CD14-positive monocyte (primary cell): ENCODE measurements around the gene C19orf12. TPM values are rescaled to one million over a fixed set of nuclear protein-coding genes. Genes with fewer than 3 reads are reported as not detected.
A peak's percentile ranks its signal among the peaks of the same experiment; 100 is the strongest.

Experiments
- DNase-seq, 3 donors: peaks; one replicate each; pipeline ENCODE4 v3.0.0-alpha.2; 2011 to 2022
- H2AFZ ChIP-seq: 2 replicates; pipeline ENCODE4 v1.6.0; 2012; ENCODE audit warnings: mild to moderate bottlenecking, low read depth, low read length, inconsistent platforms; ENCODE audit not compliant: insufficient read depth, poor library complexity, severe bottlenecking
- H3K27ac ChIP-seq, 2 donors: 1 replicate in 1 of 2; 2 replicates in 1 of 2; pipeline ENCODE4 v1.5.1; 2012 to 2013; ENCODE audit warnings: low read length in 2 of 2, control low read depth in 1 of 2, inconsistent platforms in 1 of 2, low read depth in 1 of 2, mild to moderate bottlenecking in 1 of 2
- H3K27me3 ChIP-seq, 2 donors: one replicate each; pipeline versions ENCODE4 v1.6.0 to v1.6.1; 2011 to 2013; ENCODE audit warnings: low read length in 2 of 2; ENCODE audit not compliant: control insufficient read depth in 2 of 2, insufficient read depth in 2 of 2
- H3K36me3 ChIP-seq, 2 donors: replicated peaks in 1 of 2; 1 replicate in 1 of 2; 2 replicates in 1 of 2; pipeline versions ENCODE4 v1.5.1 to v1.6.1; 2012 to 2013; ENCODE audit warnings: low read length in 2 of 2, control low read depth in 1 of 2, inconsistent platforms in 1 of 2, mild to moderate bottlenecking in 1 of 2; ENCODE audit not compliant: insufficient read depth in 2 of 2, control insufficient read depth in 1 of 2
- H3K4me1 ChIP-seq, 2 donors: 1 replicate in 1 of 2; 2 replicates in 1 of 2; pipeline versions ENCODE4 v1.5.1 to v1.6.1; 2012 to 2013; ENCODE audit warnings: low read length in 2 of 2, control low read depth in 1 of 2, inconsistent platforms in 1 of 2, mild to moderate bottlenecking in 1 of 2, moderate library complexity in 1 of 2; ENCODE audit not compliant: insufficient read depth in 2 of 2, control insufficient read depth in 1 of 2
- H3K4me2 ChIP-seq: replicated peaks from 2 replicates; pipeline ENCODE3; 2012; ENCODE audit warnings: low read length, moderate library complexity, mild to moderate bottlenecking; ENCODE audit not compliant: poor library complexity, severe bottlenecking; ENCODE audit errors: extremely low read depth
- H3K4me3 ChIP-seq, 3 experiments: fragments of 200-600 bp in 1 of 3; sonication (generic) in 1 of 3; replicated peaks in 1 of 3; 1 replicate in 2 of 3; 2 replicates in 1 of 3; pipeline ENCODE4 v1.5.1; 2011 to 2013; ENCODE audit warnings: low read length in 3 of 3, mild to moderate bottlenecking in 3 of 3, control low read depth in 2 of 3, low read depth in 2 of 3, inconsistent platforms in 1 of 3, moderate library complexity in 1 of 3
- H3K79me2 ChIP-seq: 2 replicates; pipeline ENCODE4 v1.6.0; 2012; ENCODE audit warnings: mild to moderate bottlenecking, control low read depth, inconsistent platforms, low read length, moderate library complexity; ENCODE audit not compliant: insufficient read depth
- H3K9ac ChIP-seq: 2 replicates; pipeline ENCODE4 v1.6.0; 2017; ENCODE audit warnings: low read length, mild to moderate bottlenecking; ENCODE audit not compliant: insufficient read depth, poor library complexity, severe bottlenecking
- H3K9me3 ChIP-seq, 2 donors: replicated peaks in 1 of 2; 1 replicate in 1 of 2; 2 replicates in 1 of 2; pipeline versions ENCODE4 v1.5.1 to v1.6.1; 2012 to 2013; ENCODE audit warnings: low read length in 2 of 2, control low read depth in 1 of 2; ENCODE audit not compliant: control insufficient read depth in 1 of 2, insufficient read depth in 1 of 2
- H4K20me1 ChIP-seq: 2 replicates; pipeline ENCODE4 v1.6.0; 2012; ENCODE audit warnings: mild to moderate bottlenecking, low read length, control low read depth, moderate library complexity; ENCODE audit not compliant: insufficient read depth
- H3K27ac Mint-ChIP-seq, 7 donors: one replicate each; pipeline ENCODE4 v1.8.0; 2020; ENCODE audit warnings: mild to moderate bottlenecking in 7 of 7, mixed read lengths in 7 of 7, moderate library complexity in 6 of 7, inconsistent platforms in 2 of 7
- H3K27me3 Mint-ChIP-seq, 3 donors: one replicate each; pipeline ENCODE4 v1.8.0; 2021 to 2022; ENCODE audit warnings: low read depth in 3 of 3, mild to moderate bottlenecking in 3 of 3, mixed read lengths in 3 of 3, moderate library complexity in 3 of 3, inconsistent platforms in 1 of 3
- H3K36me3 Mint-ChIP-seq, 2 donors: one replicate each; pipeline ENCODE4 v1.8.0; 2020; ENCODE audit warnings: mixed read lengths in 2 of 2, inconsistent platforms in 1 of 2, mild to moderate bottlenecking in 1 of 2
- H3K4me1 Mint-ChIP-seq: one replicate; pipeline ENCODE4 v1.8.0; 2020; ENCODE audit warnings: mild to moderate bottlenecking, mixed read lengths
- H3K4me3 Mint-ChIP-seq, 2 donors: one replicate each; pipeline ENCODE4 v1.8.0; 2020; ENCODE audit warnings: mild to moderate bottlenecking in 2 of 2, mixed read lengths in 2 of 2, moderate library complexity in 1 of 2
- H3K9me3 Mint-ChIP-seq, 7 donors: one replicate each; pipeline ENCODE4 v1.8.0; 2020 to 2022; ENCODE audit warnings: mixed read lengths in 7 of 7, mild to moderate bottlenecking in 6 of 7, moderate library complexity in 6 of 7, inconsistent platforms in 2 of 7
- WGBS: methylation state at CpG from one replicate; pipeline ENCODE4 v1.1.5; 2013; ENCODE audit warnings: missing lambda C conversion rate; ENCODE audit not compliant: insufficient coverage; 5-methylcytosine and 5-hydroxymethylcytosine counted together
- intact Hi-C, 2 donors: fragments of 100-400 bp; cut with micrococcal nuclease; formaldehyde crosslinking; loops; one replicate each; pipeline versions ENCODE4 v1.15.0 to v1.15.1; 2023
- polyA plus RNA-seq, 3 donors: library from polyadenylated mRNA; depleted of rRNA in 1 of 3; unstranded in 2 of 3; stranded (reverse) in 1 of 3; fragments of 300-500 nt in 2 of 3; fragments of >200 nt in 1 of 3; fragmentation: Illumina TruSeq in 2 of 3; gene quantifications; 1 replicate in 2 of 3; 2 replicates in 1 of 3; pipeline ENCODE4 v1.2.3, GENCODE V29; 2012 to 2021
- TF ChIP-seq, protein P1 (sequence below): fragments of 200-600 bp; IDR thresholded peaks from one replicate; pipeline ENCODE4 v1.8.0; 2022; ENCODE audit warnings: antibody characterized with exemption, mild to moderate bottlenecking

C19orf12 gene
- polyA plus RNA-seq, 3 donors, result 6.0 to 8.0 (median 6.8) TPM

DNA sequence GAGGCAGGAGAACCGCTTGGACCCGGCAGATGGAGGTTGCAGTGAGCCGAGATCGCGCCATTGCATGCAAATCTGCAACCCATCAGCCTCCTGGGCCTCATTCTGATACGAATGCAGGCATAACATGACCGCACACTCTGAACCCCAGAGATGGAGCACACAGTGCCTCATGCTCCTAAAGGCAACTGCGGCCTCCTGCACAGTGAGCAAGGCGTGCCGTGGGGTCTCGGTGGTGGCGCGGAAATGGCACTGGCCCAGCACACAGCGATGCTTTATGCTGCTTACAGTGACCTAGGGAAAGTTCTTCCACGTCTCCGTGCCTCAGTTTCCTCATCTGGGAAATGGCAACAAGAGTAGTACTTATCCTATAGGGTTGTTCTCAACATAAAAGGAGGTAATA is 2.0 kb upstream of the C19orf12 start:
- peaks cover 0 to 8% (median 4%) of the 10 kb centered on the region in 3 donors for H3K27me3 Mint-ChIP-seq
- peaks cover 0 to 4% of the 10 kb centered on the region in 2 donors for H3K36me3 Mint-ChIP-seq

DNA sequence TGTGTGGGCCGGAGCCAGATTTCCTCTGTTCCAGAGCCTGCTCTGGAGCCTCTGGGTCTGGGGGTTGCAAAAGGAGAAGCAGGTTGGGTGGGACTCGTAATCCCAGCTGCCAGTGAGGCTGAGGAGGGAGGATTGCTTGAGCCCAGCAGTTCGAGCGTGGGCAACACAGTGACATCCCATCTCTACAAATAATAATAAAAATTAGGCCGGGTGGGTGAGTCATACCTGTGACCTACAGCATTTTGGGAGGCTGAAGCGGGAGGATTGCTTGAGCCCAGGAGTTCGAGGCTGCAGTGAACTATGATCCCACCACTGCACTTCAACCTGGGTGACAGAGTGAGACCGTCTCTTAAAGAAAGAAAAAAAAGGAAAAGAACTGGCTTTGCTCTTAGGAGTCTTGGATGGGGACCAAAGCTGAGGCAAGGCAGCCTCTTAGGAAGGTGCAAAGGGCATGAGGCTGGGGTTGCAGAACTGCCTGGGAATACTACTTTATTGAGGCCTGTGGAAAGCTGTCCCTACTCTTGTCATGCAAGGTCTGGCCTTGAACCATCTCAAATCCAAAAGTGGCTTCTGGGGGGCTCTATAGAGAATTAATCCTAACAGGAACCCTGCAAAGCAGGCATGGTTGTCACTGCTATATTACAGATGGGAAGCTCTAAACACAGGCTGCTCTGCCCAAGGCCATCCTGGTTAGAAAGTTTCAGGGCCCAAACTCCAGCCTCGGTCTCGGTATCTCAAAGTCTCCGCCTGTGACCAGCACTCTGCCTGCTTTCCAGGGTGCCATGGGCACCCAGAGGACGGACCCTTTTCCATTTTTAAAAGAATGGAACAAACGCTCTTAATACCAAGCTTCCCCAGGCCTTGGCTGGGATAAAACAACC is 880 bp upstream of the C19orf12 start:
- Histone ChIP-seq H3K4me3 (peak overlapping the region; percentile 81 to 95 (median 87)), H3K4me2 (peak overlapping the region; percentile 92), H3K9me3 (no peaks in the 10 kb centered on the region), H3K36me3 (no peaks in the 10 kb centered on the region), H3K9ac (peak overlapping the region; percentile 96), H3K79me2 (peaks cover 30% of the 10 kb centered on the region), H2AFZ (peak overlapping the region; percentile 97), H3K27me3 (no peaks in the 10 kb centered on the region), H3K27ac (peak overlapping the region; percentile 65 to 93), H3K4me1 (peaks cover 16 to 22% of the 10 kb centered on the region in 2 donors), H4K20me1 (no peaks in the 10 kb centered on the region)
- DNase-seq, result peak in 1 of 3 donors; percentile 1
- Mint-ChIP-seq H3K4me1 (peaks cover 37% of the 10 kb centered on the region), H3K27ac (peak overlapping the region; percentile 82 to 93 (median 91)), H3K36me3 (peaks cover 2 to 6% of the 10 kb centered on the region in 2 donors), H3K27me3 (peaks cover 0 to 6% (median 2%) of the 10 kb centered on the region in 3 donors), H3K9me3 (no peaks in the 10 kb centered on the region), H3K4me3 (peak overlapping the region; percentile 82 to 93)
- intact Hi-C loops, result loop anchor here (1.0 to 5.0 kb wide), 3 partner anchors 22 to 109 kb away; partner anchors contain the start of gene POP4 (in 1 of the 2)
- TF ChIP-seq, protein P1, sequence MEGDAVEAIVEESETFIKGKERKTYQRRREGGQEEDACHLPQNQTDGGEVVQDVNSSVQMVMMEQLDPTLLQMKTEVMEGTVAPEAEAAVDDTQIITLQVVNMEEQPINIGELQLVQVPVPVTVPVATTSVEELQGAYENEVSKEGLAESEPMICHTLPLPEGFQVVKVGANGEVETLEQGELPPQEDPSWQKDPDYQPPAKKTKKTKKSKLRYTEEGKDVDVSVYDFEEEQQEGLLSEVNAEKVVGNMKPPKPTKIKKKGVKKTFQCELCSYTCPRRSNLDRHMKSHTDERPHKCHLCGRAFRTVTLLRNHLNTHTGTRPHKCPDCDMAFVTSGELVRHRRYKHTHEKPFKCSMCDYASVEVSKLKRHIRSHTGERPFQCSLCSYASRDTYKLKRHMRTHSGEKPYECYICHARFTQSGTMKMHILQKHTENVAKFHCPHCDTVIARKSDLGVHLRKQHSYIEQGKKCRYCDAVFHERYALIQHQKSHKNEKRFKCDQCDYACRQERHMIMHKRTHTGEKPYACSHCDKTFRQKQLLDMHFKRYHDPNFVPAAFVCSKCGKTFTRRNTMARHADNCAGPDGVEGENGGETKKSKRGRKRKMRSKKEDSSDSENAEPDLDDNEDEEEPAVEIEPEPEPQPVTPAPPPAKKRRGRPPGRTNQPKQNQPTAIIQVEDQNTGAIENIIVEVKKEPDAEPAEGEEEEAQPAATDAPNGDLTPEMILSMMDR, result no peak
- WGBS, result 44% methylated on average over 5 of the region's 13 CpGs

More for the DNA sequence above, 2.0 kb upstream of the C19orf12 start:
- H3K27me3 ChIP-seq, result no peaks in the 10 kb centered on the region
- Mint-ChIP-seq H3K27ac (no peak overlapping the region), H3K4me3 (no peak overlapping the region), H3K4me1 (peaks cover 35% of the 10 kb centered on the region), H3K9me3 (no peaks in the 10 kb centered on the region)
- TF ChIP-seq, protein P1, result no peak
- 90% methylated on average over 12 of the region's 16 CpGs for WGBS
- intact Hi-C loops, result loop anchor here in 1 of 2 donors (5.0 kb wide), 1 partner anchor 110 kb away; the partner anchor contains the start of gene POP4
- no peak overlapping the region for H3K27ac ChIP-seq
- no peaks in the 10 kb centered on the region for H3K9me3 ChIP-seq
- no peak overlapping the region for H3K9ac ChIP-seq
- no peak for DNase-seq
- no peak overlapping the region for H3K4me2 ChIP-seq
- H4K20me1 ChIP-seq, result no peaks in the 10 kb centered on the region
- H2AFZ ChIP-seq, result no peak overlapping the region
- H3K79me2 ChIP-seq, result peaks cover 30% of the 10 kb centered on the region
- peaks cover 16 to 22% of the 10 kb centered on the region in 2 donors for H3K4me1 ChIP-seq
- no peak overlapping the region for H3K4me3 ChIP-seq
- no peaks in the 10 kb centered on the region for H3K36me3 ChIP-seq
